GM23248 (cell line): ENCODE measurements around the gene DDI2.
"Not testable (repeated sequence)": the region's sequence is repeated elsewhere in the genome, so short reads cannot be mapped to it uniquely, and the experiment has no call there.

Experiments
- EZH2 ChIP-seq: fragments of 200-600 bp; sonication (generic); IDR thresholded peaks from 2 replicates; pipeline ENCODE4 v1.6.1; 2018; ENCODE audit warnings: antibody characterized with exemption, mild to moderate bottlenecking; ENCODE audit not compliant: insufficient read depth, poor library complexity, severe bottlenecking
- EZH2phosphoT487 ChIP-seq: fragments of 200-600 bp; sonication (generic); IDR thresholded peaks from 2 replicates; pipeline ENCODE4 v1.6.1; 2018; ENCODE audit warnings: antibody characterized with exemption, moderate library complexity, mild to moderate bottlenecking, low read depth; ENCODE audit not compliant: insufficient read depth

- not testable (repeated sequence) for TF ChIP-seq EZH2, EZH2phosphoT487
Observed at GRCh38 chr1:15603966-15604282, 13.3 kb upstream of the DDI2 start.
